HepG2 (cell line): Measurements from ENCODE around the gene SMURF1. TPM values are rescaled to one million over a fixed set of nuclear protein-coding genes. Genes with fewer than 3 reads are reported as not detected.
A peak's percentile ranks its signal among the peaks of the same experiment; 100 is the strongest.

Source experiments
- ELF3 ChIP-seq: IDR thresholded peaks from 2 replicates; pipeline ENCODE4 v1.6.1; 2016; ENCODE audit warnings: missing genetic modification reagents, missing compliant biosample characterization
- FOXK2 ChIP-seq: fragments of 450-650 bp; IDR thresholded peaks from 2 replicates; pipeline ENCODE4 v1.6.1; 2016
- GATAD1 ChIP-seq: IDR thresholded peaks from 2 replicates; pipeline ENCODE4 v1.6.1; 2016; ENCODE audit warnings: missing genetic modification reagents, missing compliant biosample characterization
- HDAC6 ChIP-seq: fragments of 200-600 bp; sonication (generic); IDR thresholded peaks from 2 replicates; pipeline ENCODE4 v1.7.0; 2017; ENCODE audit warnings: mild to moderate bottlenecking, antibody characterized with exemption, low read length, low read depth
- HNF4G ChIP-seq, 2 experiments: sonication (generic) in 1 of 2; formaldehyde crosslinking in 1 of 2; IDR thresholded peaks; 2 replicates each; pipeline versions ENCODE4 v1.4.0 to v1.6.1; 2011 to 2020; ENCODE audit warnings: borderline replicate concordance in 2 of 2, low read depth in 2 of 2, mild to moderate bottlenecking in 2 of 2, low read length in 1 of 2, missing genetic modification reagents in 1 of 2, moderate library complexity in 1 of 2
- HOXA3 ChIP-seq: sonication (generic); formaldehyde crosslinking; IDR thresholded peaks from 2 replicates; pipeline ENCODE4 v1.5.0; 2020; ENCODE audit warnings: missing genetic modification reagents
- MATR3 ChIP-seq: sonication (generic); formaldehyde crosslinking; IDR thresholded peaks from 2 replicates; pipeline ENCODE4 v1.4.0; 2020; ENCODE audit warnings: missing genetic modification reagents
- RAD21 ChIP-seq: fragments of 450-650 bp; formaldehyde crosslinking; IDR thresholded peaks from 2 replicates; pipeline ENCODE4 v1.5.0; 2020; ENCODE audit warnings: mild to moderate bottlenecking
- RFX1 ChIP-seq: fragments of 450-650 bp; IDR thresholded peaks from 2 replicates; pipeline ENCODE4 v1.6.1; 2017
- RNF2 ChIP-seq: fragments of 450-650 bp; conservative IDR thresholded peaks from 2 replicates; pipeline ENCODE4 v1.6.1; 2016; ENCODE audit warnings: low read depth
- SAP130 ChIP-seq: IDR thresholded peaks from 2 replicates; pipeline ENCODE4 v1.6.1; 2016; ENCODE audit warnings: low read depth
- TAF15 ChIP-seq: fragments of 200-400 bp; formaldehyde crosslinking; IDR thresholded peaks from one replicate; pipeline ENCODE4 v1.6.1; 2018; ENCODE audit warnings: mild to moderate bottlenecking, low read depth, low read length; ENCODE audit not compliant: poor library complexity, severe bottlenecking
- TBX2 ChIP-seq: sonication (generic); formaldehyde crosslinking; IDR thresholded peaks from 2 replicates; pipeline ENCODE4 v1.5.0; 2020; ENCODE audit warnings: missing genetic modification reagents, mild to moderate bottlenecking, borderline replicate concordance
- U2AF2 ChIP-seq: fragments of 200-400 bp; formaldehyde crosslinking; IDR thresholded peaks from 2 replicates; pipeline ENCODE4 v1.6.1; 2017; ENCODE audit warnings: low read depth, mild to moderate bottlenecking, low read length
- ZNF282 ChIP-seq: fragments of 450-650 bp; IDR thresholded peaks from 2 replicates; pipeline ENCODE4 v1.6.1; 2018; ENCODE audit not compliant: partially characterized antibody
- ZNF441 ChIP-seq: sonication (generic); formaldehyde crosslinking; IDR thresholded peaks from 2 replicates; pipeline ENCODE4 v1.7.0; 2021; ENCODE audit warnings: missing genetic modification reagents, borderline replicate concordance
- ZNF484 ChIP-seq: sonication (generic); formaldehyde crosslinking; IDR thresholded peaks from 2 replicates; pipeline ENCODE4 v1.5.1; 2020; ENCODE audit warnings: mild to moderate bottlenecking, low read depth, missing genetic modification reagents, borderline replicate concordance
- ZNF672 ChIP-seq: sonication (generic); formaldehyde crosslinking; IDR thresholded peaks from 2 replicates; pipeline ENCODE4 v1.8.1; 2022; ENCODE audit warnings: missing genetic modification reagents
- ZNF746 ChIP-seq: sonication (generic); formaldehyde crosslinking; IDR thresholded peaks from 2 replicates; pipeline ENCODE4 v1.8.0; 2022; ENCODE audit warnings: mild to moderate bottlenecking, missing genetic modification reagents
- ZNF780A ChIP-seq: sonication (generic); formaldehyde crosslinking; IDR thresholded peaks from 2 replicates; pipeline ENCODE4 v1.8.0; 2022; ENCODE audit warnings: mild to moderate bottlenecking, missing genetic modification reagents, moderate library complexity
- polyA plus RNA-seq, 8 experiments: library from polyadenylated mRNA; depleted of rRNA in 3 of 8; stranded (reverse) in 7 of 8; unstranded in 1 of 8; fragments of >200 nt; fragmentation: Illumina TruSeq in 4 of 8; extraction: Trizol in 4 of 8; gene quantifications; 2 replicates each; pipeline versions ENCODE4 v1.2.1 to v1.2.3, GENCODE V29; 2011 to 2016; ENCODE audit warnings: low read depth in 4 of 8, missing spikeins in 1 of 8, mixed read lengths in 1 of 8; ENCODE audit not compliant: insufficient read depth in 1 of 8
- total RNA-seq, 5 experiments: library from RNA; depleted of rRNA; stranded (reverse); fragments of >200 nt; fragmentation: Illumina TruSeq; extraction: Trizol; gene quantifications; 2 replicates each; pipeline ENCODE4 v1.2.3, GENCODE V29; 2016; ENCODE audit warnings: low read depth in 1 of 5
- TF ChIP-seq, protein P1 (sequence below), 2 experiments: sonication (generic) in 1 of 2; formaldehyde crosslinking in 1 of 2; IDR thresholded peaks; 2 replicates each; pipeline versions ENCODE4 v1.4.0 to v1.6.1; 2018 to 2020; ENCODE audit warnings: missing genetic modification reagents in 2 of 2, borderline replicate concordance in 1 of 2, low read depth in 1 of 2, mild to moderate bottlenecking in 1 of 2, missing biosample characterization in 1 of 2
- TF ChIP-seq, protein P2 (sequence below): sonication (generic); formaldehyde crosslinking; IDR thresholded peaks from 2 replicates; pipeline ENCODE4 v1.5.0; 2020; ENCODE audit warnings: missing genetic modification reagents
- TF ChIP-seq, protein P3 (sequence below): sonication (generic); formaldehyde crosslinking; IDR thresholded peaks from 2 replicates; pipeline ENCODE4 v1.5.1; 2020; ENCODE audit warnings: missing genetic modification reagents, mild to moderate bottlenecking, borderline replicate concordance
- TF ChIP-seq, protein P4 (sequence below): sonication (generic); formaldehyde crosslinking; IDR thresholded peaks from 2 replicates; pipeline ENCODE4 v1.5.1; 2020; ENCODE audit warnings: missing genetic modification reagents, mild to moderate bottlenecking, borderline replicate concordance

The SMURF1 gene
- total and polyA plus RNA-seq, 2 of the 13 experiments (the other 11 are each of a cell fraction or from before 2014, with no cell fraction given): 8.3 to 11.1 TPM

- peak; percentile 67 for TF ChIP-seq ELF3 (CRISPR knock-in tag)
- no peak for TF ChIP-seq ZNF672 (CRISPR knock-in tag)
- TF ChIP-seq FOXK2: peak; percentile 30; the same call in 1 of the 2 replicates
- TF ChIP-seq, protein P1, sequence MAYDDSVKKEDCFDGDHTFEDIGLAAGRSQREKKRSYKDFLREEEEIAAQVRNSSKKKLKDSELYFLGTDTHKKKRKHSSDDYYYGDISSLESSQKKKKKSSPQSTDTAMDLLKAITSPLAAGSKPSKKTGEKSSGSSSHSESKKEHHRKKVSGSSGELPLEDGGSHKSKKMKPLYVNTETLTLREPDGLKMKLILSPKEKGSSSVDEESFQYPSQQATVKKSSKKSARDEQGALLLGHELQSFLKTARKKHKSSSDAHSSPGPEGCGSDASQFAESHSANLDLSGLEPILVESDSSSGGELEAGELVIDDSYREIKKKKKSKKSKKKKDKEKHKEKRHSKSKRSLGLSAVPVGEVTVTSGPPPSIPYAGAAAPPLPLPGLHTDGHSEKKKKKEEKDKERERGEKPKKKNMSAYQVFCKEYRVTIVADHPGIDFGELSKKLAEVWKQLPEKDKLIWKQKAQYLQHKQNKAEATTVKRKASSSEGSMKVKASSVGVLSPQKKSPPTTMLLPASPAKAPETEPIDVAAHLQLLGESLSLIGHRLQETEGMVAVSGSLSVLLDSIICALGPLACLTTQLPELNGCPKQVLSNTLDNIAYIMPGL (CRISPR knock-in tag; IDR thresholded peaks at IDR 0.05; ENCODE audit: borderline replicate concordance in 1 of 2, low read depth in 1 of 2): peak in 1 of 2 experiments; percentile 39; a peak in 1 of 4 replicates
- no peak for TF ChIP-seq MATR3 (CRISPR knock-in tag)
- no peak for TF ChIP-seq RNF2
- no peak for TF ChIP-seq RFX1
- TF ChIP-seq HOXA3 (CRISPR knock-in tag): peak; percentile 29; the same call in 1 of the 2 replicates
- TF ChIP-seq HNF4G (IDR thresholded peaks at IDR 0.05; ENCODE audit: borderline replicate concordance, low read depth, low read length): peak; percentile 96
- TF ChIP-seq HNF4G (CRISPR knock-in tag; IDR thresholded peaks at IDR 0.05; ENCODE audit: borderline replicate concordance, low read depth): peak; percentile 90; the same call in 1 of the 2 replicates
- no peak for TF ChIP-seq RAD21 (CRISPR knock-in tag)
- TF ChIP-seq ZNF282: no peak
- TF ChIP-seq, protein P2, sequence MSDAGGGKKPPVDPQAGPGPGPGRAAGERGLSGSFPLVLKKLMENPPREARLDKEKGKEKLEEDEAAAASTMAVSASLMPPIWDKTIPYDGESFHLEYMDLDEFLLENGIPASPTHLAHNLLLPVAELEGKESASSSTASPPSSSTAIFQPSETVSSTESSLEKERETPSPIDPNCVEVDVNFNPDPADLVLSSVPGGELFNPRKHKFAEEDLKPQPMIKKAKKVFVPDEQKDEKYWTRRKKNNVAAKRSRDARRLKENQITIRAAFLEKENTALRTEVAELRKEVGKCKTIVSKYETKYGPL (CRISPR knock-in tag): no peak
- TF ChIP-seq, protein P3, sequence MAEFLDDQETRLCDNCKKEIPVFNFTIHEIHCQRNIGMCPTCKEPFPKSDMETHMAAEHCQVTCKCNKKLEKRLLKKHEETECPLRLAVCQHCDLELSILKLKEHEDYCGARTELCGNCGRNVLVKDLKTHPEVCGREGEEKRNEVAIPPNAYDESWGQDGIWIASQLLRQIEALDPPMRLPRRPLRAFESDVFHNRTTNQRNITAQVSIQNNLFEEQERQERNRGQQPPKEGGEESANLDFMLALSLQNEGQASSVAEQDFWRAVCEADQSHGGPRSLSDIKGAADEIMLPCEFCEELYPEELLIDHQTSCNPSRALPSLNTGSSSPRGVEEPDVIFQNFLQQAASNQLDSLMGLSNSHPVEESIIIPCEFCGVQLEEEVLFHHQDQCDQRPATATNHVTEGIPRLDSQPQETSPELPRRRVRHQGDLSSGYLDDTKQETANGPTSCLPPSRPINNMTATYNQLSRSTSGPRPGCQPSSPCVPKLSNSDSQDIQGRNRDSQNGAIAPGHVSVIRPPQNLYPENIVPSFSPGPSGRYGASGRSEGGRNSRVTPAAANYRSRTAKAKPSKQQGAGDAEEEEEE (CRISPR knock-in tag): no peak
- TF ChIP-seq, protein P4, sequence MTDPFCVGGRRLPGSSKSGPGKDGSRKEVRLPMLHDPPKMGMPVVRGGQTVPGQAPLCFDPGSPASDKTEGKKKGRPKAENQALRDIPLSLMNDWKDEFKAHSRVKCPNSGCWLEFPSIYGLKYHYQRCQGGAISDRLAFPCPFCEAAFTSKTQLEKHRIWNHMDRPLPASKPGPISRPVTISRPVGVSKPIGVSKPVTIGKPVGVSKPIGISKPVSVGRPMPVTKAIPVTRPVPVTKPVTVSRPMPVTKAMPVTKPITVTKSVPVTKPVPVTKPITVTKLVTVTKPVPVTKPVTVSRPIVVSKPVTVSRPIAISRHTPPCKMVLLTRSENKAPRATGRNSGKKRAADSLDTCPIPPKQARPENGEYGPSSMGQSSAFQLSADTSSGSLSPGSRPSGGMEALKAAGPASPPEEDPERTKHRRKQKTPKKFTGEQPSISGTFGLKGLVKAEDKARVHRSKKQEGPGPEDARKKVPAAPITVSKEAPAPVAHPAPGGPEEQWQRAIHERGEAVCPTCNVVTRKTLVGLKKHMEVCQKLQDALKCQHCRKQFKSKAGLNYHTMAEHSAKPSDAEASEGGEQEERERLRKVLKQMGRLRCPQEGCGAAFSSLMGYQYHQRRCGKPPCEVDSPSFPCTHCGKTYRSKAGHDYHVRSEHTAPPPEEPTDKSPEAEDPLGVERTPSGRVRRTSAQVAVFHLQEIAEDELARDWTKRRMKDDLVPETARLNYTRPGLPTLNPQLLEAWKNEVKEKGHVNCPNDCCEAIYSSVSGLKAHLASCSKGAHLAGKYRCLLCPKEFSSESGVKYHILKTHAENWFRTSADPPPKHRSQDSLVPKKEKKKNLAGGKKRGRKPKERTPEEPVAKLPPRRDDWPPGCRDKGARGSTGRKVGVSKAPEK (CRISPR knock-in tag): no peak
- no peak for TF ChIP-seq U2AF2
- TF ChIP-seq ZNF484 (CRISPR knock-in tag): no peak
- TF ChIP-seq GATAD1: no peak
- no peak for TF ChIP-seq ZNF746 (CRISPR knock-in tag)
- TF ChIP-seq ZNF780A (CRISPR knock-in tag): no peak
- TF ChIP-seq TBX2 (CRISPR knock-in tag): peak; percentile 70; the same call in 1 of the 2 replicates
- TF ChIP-seq SAP130: peak; percentile 69
- no peak for TF ChIP-seq TAF15
- no peak for TF ChIP-seq HDAC6
- TF ChIP-seq ZNF441 (CRISPR knock-in tag): no peak
Measured at GRCh38 chr7:99098824-99099498, 44.9 kb downstream of the SMURF1 start (continued).
